OCI-LY1 (cell line): ENCODE results near the gene BMPR1B.

Experiments
- CTCF ChIP-seq: fragments of 200-600 bp; sonication (generic), shearing (Covaris generic); IDR thresholded peaks from 2 replicates; pipeline ENCODE4 v1.5.1; 2017; ENCODE audit warnings: mild to moderate bottlenecking, antibody characterized with exemption, low read length, moderate library complexity, mixed read lengths
- EZH2 ChIP-seq: fragments of 200-600 bp; sonication (generic), shearing (Covaris generic); IDR thresholded peaks from 2 replicates; pipeline ENCODE4 v1.8.0; 2017; ENCODE audit warnings: borderline replicate concordance, mixed run types, mild to moderate bottlenecking, antibody characterized with exemption, low read length, moderate library complexity, mixed read lengths

GRCh38 chr4:95129821-95130311, 372.1 kb downstream of the BMPR1B start:
- TF ChIP-seq EZH2: no peak
- no peak for TF ChIP-seq CTCF
